Lung microvascular endothelial cell (primary cell): ENCODE measurements around the gene GRHL1. TPM values are rescaled to one million over a fixed set of nuclear protein-coding genes. Genes with fewer than 3 reads are reported as not detected.

Source experiments
- DNase-seq, 2 donors: peaks; one replicate each; pipeline versions ENCODE4 v3.0.0 to v3.0.0-alpha.2; 2010; ENCODE audit warnings: low read depth in 2 of 2
- total RNA-seq: library from RNA; depleted of rRNA; stranded (reverse); fragments of >200 nt; gene quantifications from 2 replicates; pipeline ENCODE4 v1.2.1, GENCODE V29; 2014

Gene GRHL1
- total RNA-seq, 1 donor from 2014 or later: 0.40 TPM

GRCh38 chr2:10041711-10042110 lies 90.2 kb downstream of the GRHL1 start:
- no peak for DNase-seq

DNA sequence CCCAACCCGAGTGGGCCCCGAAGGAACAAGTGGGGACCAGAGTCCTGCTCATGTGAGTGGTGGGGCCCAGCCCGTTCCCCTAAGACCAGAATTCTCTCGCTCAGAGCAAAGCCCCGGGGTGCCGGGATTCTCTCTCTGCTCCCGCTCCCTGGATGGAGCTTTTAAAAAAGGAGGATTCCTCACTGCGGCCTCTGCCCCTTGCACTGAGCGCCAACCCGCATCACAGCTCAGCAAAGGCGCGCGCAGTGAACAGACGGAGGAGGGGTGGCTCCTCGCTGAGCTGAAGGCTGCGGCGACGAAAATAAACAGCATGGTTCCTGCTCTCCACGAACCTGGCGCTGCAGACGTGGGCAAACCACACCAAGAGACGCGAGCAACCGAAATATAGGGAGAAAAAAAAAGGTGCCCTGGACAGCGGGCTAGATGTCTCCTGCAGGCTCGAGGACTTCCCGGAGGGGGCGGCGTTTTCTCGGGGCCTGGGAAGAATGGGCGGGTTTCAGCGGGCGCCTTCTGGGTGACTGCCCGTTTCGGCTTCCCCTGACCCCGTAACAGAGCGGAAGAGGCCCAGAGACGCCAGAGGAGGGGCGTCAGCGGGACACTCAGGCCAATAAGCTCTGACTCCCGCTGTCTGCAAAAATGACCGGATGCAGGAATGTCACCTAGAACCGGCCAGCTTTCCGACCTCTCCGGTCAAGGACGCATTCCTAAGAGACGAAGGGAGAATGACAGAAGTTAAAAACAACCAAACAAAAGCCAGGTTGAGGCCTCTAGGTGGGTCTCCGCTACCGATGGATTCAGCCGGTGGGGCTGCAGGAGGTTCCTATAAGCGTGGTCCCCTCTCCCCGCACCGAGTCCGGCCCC lies 91.0 kb downstream of the GRHL1 start:
- peak; percentile 71 to 77 for DNase-seq

DNA sequence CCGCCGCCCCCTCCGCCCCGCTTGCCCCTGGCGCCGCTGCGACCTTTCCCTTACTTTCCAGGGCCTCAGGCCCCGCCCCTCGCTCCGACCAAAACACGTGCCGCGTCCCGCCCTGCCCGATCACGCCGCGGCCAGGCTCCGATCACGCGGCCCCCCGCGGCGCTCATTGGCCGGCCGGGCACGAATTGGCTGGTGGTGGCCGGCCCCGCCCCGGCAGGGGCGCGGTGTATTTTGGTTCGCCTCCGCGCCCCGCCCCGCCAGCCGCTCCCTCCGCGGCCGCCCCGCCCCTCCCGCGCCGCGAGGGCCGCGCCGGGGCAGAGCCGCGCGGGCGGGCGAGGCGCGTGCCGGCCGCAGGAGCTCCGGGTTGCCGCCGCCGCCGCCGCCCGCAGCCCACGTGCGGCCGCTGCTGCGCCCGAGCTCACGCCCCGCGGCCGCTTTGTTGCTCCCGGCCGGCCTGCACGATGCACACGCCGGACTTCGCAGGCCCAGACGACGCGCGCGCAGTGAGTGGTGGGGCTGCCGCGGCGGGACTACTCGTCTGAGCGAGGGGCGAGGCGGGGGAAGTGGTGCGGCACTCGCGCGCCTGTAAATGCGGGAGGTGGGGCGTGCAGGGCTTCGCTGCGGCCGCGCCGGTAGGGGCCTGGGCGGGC lies 91.9 kb downstream of the GRHL1 start, which contains the start of gene KLF11:
KLF11 (plus strand) TSS at position 295 of the 650 bp plus-strand sequence; CDS start at position 462, 167 bp downstream.
- DNase-seq: peak; percentile 91 to 96

GRCh38 chr2:10043906-10044601 lies 92.6 kb downstream of the GRHL1 start:
- DNase-seq: peak; percentile 95 to 99

- no peak for DNase-seq
Observed at GRCh38 chr2:10045561-10046355, 94.3 kb downstream of the GRHL1 start.

DNA sequence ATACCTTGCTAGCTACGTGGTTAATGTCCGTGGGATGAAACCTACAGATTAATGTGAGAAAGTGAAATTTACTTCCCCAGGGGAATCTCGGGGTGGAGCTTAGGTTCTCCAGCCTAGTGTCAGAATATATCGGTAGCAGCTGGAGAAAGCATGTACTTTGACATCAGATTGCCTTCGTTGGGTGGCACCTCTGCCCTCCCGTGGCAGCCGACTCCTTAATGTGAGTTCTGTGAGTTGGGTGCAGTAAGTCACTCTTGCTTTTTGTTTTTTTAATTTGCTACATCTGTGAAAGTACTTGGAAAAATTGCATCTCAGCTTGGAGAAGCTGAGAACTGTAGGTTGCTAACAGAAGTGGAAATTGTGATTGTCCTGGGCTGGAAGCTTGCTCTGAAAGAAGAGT lies 95.4 kb downstream of the GRHL1 start:
- no peak for DNase-seq

- no peak for DNase-seq
Observed at GRCh38 chr2:10047616-10048500, 96.4 kb downstream of the GRHL1 start.

- peak; percentile 66 to 79 for DNase-seq
Observed at GRCh38 chr2:10048501-10049171, 97.1 kb downstream of the GRHL1 start.

Other genes with a start within 250 kb of the GRHL1 start
- 19.0 and 19.2 TPM in 2 replicates for gene TAF1B, start 108.2 kb upstream of the GRHL1 start, total RNA-seq
- 3.9 and 7.3 TPM in 2 replicates for gene KLF11, start 91.9 kb downstream of the GRHL1 start, total RNA-seq
- under 0.01 TPM in 1 of 2 replicates, not detected in the other for gene CYS1, start 128.7 kb downstream of the GRHL1 start, total RNA-seq
- 5.6 and 16.1 TPM in 2 replicates for gene RRM2, start 171.0 kb downstream of the GRHL1 start, total RNA-seq